Gastroesophageal sphincter (tissue), 3 donors: Measurements from ENCODE around the gene MIPOL1.

Source experiments
- EP300 ChIP-seq: sonication (generic); formaldehyde crosslinking; IDR thresholded peaks from one replicate; pipeline ENCODE4 v1.6.1; 2017; ENCODE audit warnings: antibody characterized with exemption, mild to moderate bottlenecking
- POLR2A ChIP-seq, 2 donors: fragments of 450-650 bp; IDR thresholded peaks; one replicate each; pipeline ENCODE4 v1.6.1; 2017; ENCODE audit warnings: antibody characterized with exemption in 2 of 2, mild to moderate bottlenecking in 2 of 2, moderate library complexity in 1 of 2
- POLR2AphosphoS5 ChIP-seq: sonication (generic); formaldehyde crosslinking; IDR thresholded peaks from one replicate; pipeline ENCODE4 v1.6.1; 2017; ENCODE audit warnings: antibody characterized with exemption
- TF ChIP-seq, protein P1 (sequence below), 4 experiments: fragments of 200-600 bp in 2 of 4; fragments of 450-650 bp in 2 of 4; sonication (generic) in 1 of 4; IDR thresholded peaks; one replicate each; pipeline ENCODE4 v1.5.1; 2017 to 2019; ENCODE audit warnings: antibody characterized with exemption in 4 of 4, mild to moderate bottlenecking in 2 of 4, moderate library complexity in 2 of 4

DNA sequence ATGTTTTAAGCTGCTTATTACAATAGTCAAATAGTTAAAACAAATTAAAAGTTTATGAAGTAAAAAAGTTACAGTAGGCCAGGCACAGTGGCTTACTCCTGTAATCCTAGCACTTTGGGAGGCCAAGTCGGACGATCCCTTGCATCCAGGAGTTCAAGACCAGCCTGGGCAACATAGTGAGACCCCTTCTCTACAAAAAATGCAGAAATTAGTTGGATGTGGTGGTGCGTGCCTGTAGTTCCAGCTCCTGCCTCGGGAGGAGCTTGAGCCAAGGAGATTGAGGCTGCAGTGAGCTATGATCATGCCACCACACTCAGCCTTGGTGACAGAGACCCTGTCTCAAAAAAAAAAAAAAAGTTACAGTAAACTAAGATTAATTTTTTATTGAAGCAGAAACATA, 142.6 kb downstream of the MIPOL1 start:
- TF ChIP-seq POLR2A (IDR thresholded peaks at IDR 0.05) (no peak), POLR2AphosphoS5 (no peak), EP300 (no peak)
- TF ChIP-seq, protein P1, sequence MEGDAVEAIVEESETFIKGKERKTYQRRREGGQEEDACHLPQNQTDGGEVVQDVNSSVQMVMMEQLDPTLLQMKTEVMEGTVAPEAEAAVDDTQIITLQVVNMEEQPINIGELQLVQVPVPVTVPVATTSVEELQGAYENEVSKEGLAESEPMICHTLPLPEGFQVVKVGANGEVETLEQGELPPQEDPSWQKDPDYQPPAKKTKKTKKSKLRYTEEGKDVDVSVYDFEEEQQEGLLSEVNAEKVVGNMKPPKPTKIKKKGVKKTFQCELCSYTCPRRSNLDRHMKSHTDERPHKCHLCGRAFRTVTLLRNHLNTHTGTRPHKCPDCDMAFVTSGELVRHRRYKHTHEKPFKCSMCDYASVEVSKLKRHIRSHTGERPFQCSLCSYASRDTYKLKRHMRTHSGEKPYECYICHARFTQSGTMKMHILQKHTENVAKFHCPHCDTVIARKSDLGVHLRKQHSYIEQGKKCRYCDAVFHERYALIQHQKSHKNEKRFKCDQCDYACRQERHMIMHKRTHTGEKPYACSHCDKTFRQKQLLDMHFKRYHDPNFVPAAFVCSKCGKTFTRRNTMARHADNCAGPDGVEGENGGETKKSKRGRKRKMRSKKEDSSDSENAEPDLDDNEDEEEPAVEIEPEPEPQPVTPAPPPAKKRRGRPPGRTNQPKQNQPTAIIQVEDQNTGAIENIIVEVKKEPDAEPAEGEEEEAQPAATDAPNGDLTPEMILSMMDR (IDR thresholded peaks at IDR 0.05), result no peak
